ENCODE data around the gene PLK2. TPM values are rescaled to one million over a fixed set of nuclear protein-coding genes. Genes with fewer than 3 reads are reported as not detected.

The PLK2 gene
- total and polyA plus RNA-seq, 2 donors (not counting 3 experiments of a cell fraction or from before 2014, with no cell fraction given) = 199 to 250 TPM

GRCh38 chr5:58484505-58484904 is 24.6 kb upstream of the PLK2 start:
- no peak overlapping the region for H3K9ac ChIP-seq (replicated peaks; ENCODE audit: extremely low read depth, insufficient read depth, low read length)
- H3K9me3 ChIP-seq (replicated peaks; ENCODE audit: control insufficient read depth, insufficient read depth, low read length) = no peaks in the 10 kb centered on the region
- peaks cover 0 to 11% of the 10 kb centered on the region in 2 experiments for H3K27me3 ChIP-seq (ENCODE audit: control insufficient read depth in 2 of 2, insufficient read depth in 2 of 2, low read length in 2 of 2)
- H3K4me1 ChIP-seq (ENCODE audit: control insufficient read depth, extremely low read depth, insufficient read depth, low read length) = no peaks in the 10 kb centered on the region
- no peak overlapping the region for H3K4me3 ChIP-seq (replicated peaks in 1 of 3; ENCODE audit: insufficient read depth in 1 of 3, low read depth in 1 of 3, low read length in 3 of 3)
- DNase-seq (ENCODE audit: low read depth, low spot score) (no peak), FAIRE-seq (no peak)
- dilution Hi-C loops (cut with MboI; ENCODE audit: extremely low pct_ligation_motif_present, low sequenced_read_pairs) (no loop called here), intact Hi-C loops (cut with micrococcal nuclease) (no loop called here)
- no peak overlapping the region for H3K4me2 ChIP-seq (ENCODE audit: insufficient read depth, low read length)
- H3K9me1 ChIP-seq (replicated peaks; ENCODE audit: control insufficient read depth, extremely low read depth, insufficient read depth, low read length) = no peaks in the 10 kb centered on the region
- no peak overlapping the region for H3K27ac ChIP-seq (ENCODE audit: insufficient read depth, low read depth, low read length)
- H4K20me1 ChIP-seq (replicated peaks; ENCODE audit: control insufficient read depth, extremely low read depth, insufficient read depth, low read length) = no peaks in the 10 kb centered on the region
- H3K79me2 ChIP-seq (ENCODE audit: control insufficient read depth, insufficient read depth, low read length) = no peaks in the 10 kb centered on the region
- H3K36me3 ChIP-seq (ENCODE audit: control insufficient read depth in 2 of 2, extremely low read depth in 1 of 2, insufficient read depth in 2 of 2, low read length in 2 of 2) = no peaks in the 10 kb centered on the region
- no TSS peak for BruUV-seq (replicated peaks)
- POLR2A ChIA-PET = no interaction called here
- CTCF ChIA-PET = interaction anchor here (1.2 kb wide), 1 partner anchor 366 kb away, joined by 3 read pairs; no protein-coding TSS in a partner anchor
- TF ChIP-seq FOS (IDR thresholded peaks at IDR 0.05; ENCODE audit: borderline replicate concordance, insufficient read depth, low read length) = no peak
- TF ChIP-seq, protein P1, sequence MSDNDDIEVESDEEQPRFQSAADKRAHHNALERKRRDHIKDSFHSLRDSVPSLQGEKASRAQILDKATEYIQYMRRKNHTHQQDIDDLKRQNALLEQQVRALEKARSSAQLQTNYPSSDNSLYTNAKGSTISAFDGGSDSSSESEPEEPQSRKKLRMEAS (IDR thresholded peaks at IDR 0.05; ENCODE audit: insufficient read depth, insufficient read length) = no peak
- no peak for TF ChIP-seq POLR2A (IDR thresholded peaks at IDR 0.05; ENCODE audit: low read depth, low read length)
- TF ChIP-seq JUN (IDR thresholded peaks at IDR 0.05; ENCODE audit: borderline replicate concordance, insufficient read depth, insufficient read length, low read depth) = no peak
- no peak overlapping the region for H2AFZ ChIP-seq (ENCODE audit: low read depth, low read length)

DNA sequence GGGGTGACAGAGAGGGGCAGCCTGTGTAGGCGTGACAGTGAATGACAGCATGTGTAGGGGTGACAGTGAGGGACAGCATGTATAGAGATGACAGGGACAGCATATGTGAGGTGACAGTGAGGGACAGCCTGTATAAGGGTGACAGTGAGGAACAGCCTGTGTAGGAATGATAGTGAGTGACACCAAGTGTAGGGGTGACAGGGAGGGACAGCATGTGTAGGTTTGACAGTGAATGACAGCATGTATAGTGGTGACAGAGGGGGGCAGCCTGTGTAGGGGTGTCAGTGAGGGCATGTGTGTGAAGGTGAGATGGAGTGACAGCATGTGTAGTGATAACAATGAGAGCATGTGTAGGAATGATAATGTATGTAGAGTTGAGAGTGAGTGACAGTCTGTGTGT is 22.6 kb upstream of the PLK2 start:
- H3K9me1 ChIP-seq (replicated peaks; ENCODE audit: control insufficient read depth, extremely low read depth, insufficient read depth, low read length) = no peaks in the 10 kb centered on the region
- intact Hi-C loops (cut with micrococcal nuclease) (no loop called here), dilution Hi-C loops (cut with MboI; ENCODE audit: extremely low pct_ligation_motif_present, low sequenced_read_pairs) (no loop called here)
- no peak overlapping the region for H3K9ac ChIP-seq (replicated peaks; ENCODE audit: extremely low read depth, insufficient read depth, low read length)
- H3K4me2 ChIP-seq (ENCODE audit: insufficient read depth, low read length) = no peak overlapping the region
- TF ChIP-seq POLR2A (IDR thresholded peaks at IDR 0.05; ENCODE audit: low read depth, low read length) (no peak), POLR2AphosphoS5 (IDR thresholded peaks at IDR 0.05; ENCODE audit: insufficient read depth, low read depth, low read length) (no peak), MYC (IDR thresholded peaks at IDR 0.05; ENCODE audit: low read depth, low read length) (no peak), GATA2 (IDR thresholded peaks at IDR 0.05; ENCODE audit: insufficient read depth, insufficient read length, low read depth, low read length) (no peak), FOS (IDR thresholded peaks at IDR 0.05; ENCODE audit: borderline replicate concordance, insufficient read depth, low read length) (no peak), JUN (IDR thresholded peaks at IDR 0.05; ENCODE audit: borderline replicate concordance, insufficient read depth, insufficient read length, low read depth) (no peak), EZH2 (IDR thresholded peaks at IDR 0.05; ENCODE audit: borderline replicate concordance, low read depth, low read length, severe bottlenecking) (no peak)
- TF ChIP-seq, protein P2, sequence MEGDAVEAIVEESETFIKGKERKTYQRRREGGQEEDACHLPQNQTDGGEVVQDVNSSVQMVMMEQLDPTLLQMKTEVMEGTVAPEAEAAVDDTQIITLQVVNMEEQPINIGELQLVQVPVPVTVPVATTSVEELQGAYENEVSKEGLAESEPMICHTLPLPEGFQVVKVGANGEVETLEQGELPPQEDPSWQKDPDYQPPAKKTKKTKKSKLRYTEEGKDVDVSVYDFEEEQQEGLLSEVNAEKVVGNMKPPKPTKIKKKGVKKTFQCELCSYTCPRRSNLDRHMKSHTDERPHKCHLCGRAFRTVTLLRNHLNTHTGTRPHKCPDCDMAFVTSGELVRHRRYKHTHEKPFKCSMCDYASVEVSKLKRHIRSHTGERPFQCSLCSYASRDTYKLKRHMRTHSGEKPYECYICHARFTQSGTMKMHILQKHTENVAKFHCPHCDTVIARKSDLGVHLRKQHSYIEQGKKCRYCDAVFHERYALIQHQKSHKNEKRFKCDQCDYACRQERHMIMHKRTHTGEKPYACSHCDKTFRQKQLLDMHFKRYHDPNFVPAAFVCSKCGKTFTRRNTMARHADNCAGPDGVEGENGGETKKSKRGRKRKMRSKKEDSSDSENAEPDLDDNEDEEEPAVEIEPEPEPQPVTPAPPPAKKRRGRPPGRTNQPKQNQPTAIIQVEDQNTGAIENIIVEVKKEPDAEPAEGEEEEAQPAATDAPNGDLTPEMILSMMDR (IDR thresholded peaks at IDR 0.05; ENCODE audit: extremely low read depth in 1 of 2, insufficient read depth in 1 of 2, low read depth in 1 of 2, low read length in 2 of 2) = no peak
- TF ChIP-seq, protein P1 (IDR thresholded peaks at IDR 0.05; ENCODE audit: insufficient read depth, insufficient read length) = no peak
- POLR2A ChIA-PET = no interaction called here
- H3K9me3 ChIP-seq (replicated peaks; ENCODE audit: control insufficient read depth, insufficient read depth, low read length) = no peaks in the 10 kb centered on the region
- H3K27me3 ChIP-seq (ENCODE audit: control insufficient read depth in 2 of 2, insufficient read depth in 2 of 2, low read length in 2 of 2) = peaks cover 4 to 7% of the 10 kb centered on the region in 2 experiments
- H4K20me1 ChIP-seq (replicated peaks; ENCODE audit: control insufficient read depth, extremely low read depth, insufficient read depth, low read length) = no peaks in the 10 kb centered on the region
- H2AFZ ChIP-seq (ENCODE audit: low read depth, low read length) = no peak overlapping the region
- DNase-seq (ENCODE audit: low read depth, low spot score) = no peak
- no peak for FAIRE-seq
- H3K4me1 ChIP-seq (ENCODE audit: control insufficient read depth, extremely low read depth, insufficient read depth, low read length) = no peaks in the 10 kb centered on the region
- no peak overlapping the region for H3K27ac ChIP-seq (ENCODE audit: insufficient read depth, low read depth, low read length)
- no peaks in the 10 kb centered on the region for H3K79me2 ChIP-seq (ENCODE audit: control insufficient read depth, insufficient read depth, low read length)
- CTCF ChIA-PET = no interaction called here
- no peaks in the 10 kb centered on the region for H3K36me3 ChIP-seq (ENCODE audit: control insufficient read depth in 2 of 2, extremely low read depth in 1 of 2, insufficient read depth in 2 of 2, low read length in 2 of 2)
- BruUV-seq (replicated peaks) = no TSS peak
- no peak overlapping the region for H3K4me3 ChIP-seq (replicated peaks in 1 of 3; ENCODE audit: insufficient read depth in 1 of 3, low read depth in 1 of 3, low read length in 3 of 3)

All from endothelial cell of umbilical vein (primary cell).